Subcutaneous abdominal adipose tissue (tissue), 5 donors: Measurements from ENCODE around the gene SUCLG2.

Experiments used
- H3K27ac ChIP-seq: one replicate; pipeline ENCODE4 v1.7.0; 2013; ENCODE audit warnings: low read depth, mild to moderate bottlenecking, inconsistent platforms, low read length, moderate library complexity
- H3K27me3 ChIP-seq, 5 donors: one replicate each; pipeline ENCODE4 v1.7.0; 2013; ENCODE audit warnings: low read length in 5 of 5, inconsistent platforms in 1 of 5; ENCODE audit not compliant: control insufficient read depth in 5 of 5, insufficient read depth in 4 of 5
- H3K36me3 ChIP-seq, 5 donors: one replicate each; pipeline ENCODE4 v1.7.0; 2013; ENCODE audit warnings: low read length in 5 of 5; ENCODE audit not compliant: control insufficient read depth in 5 of 5, insufficient read depth in 5 of 5
- H3K4me1 ChIP-seq, 5 donors: one replicate each; pipeline ENCODE4 v1.7.0; 2013; ENCODE audit warnings: low read length in 5 of 5, mild to moderate bottlenecking in 3 of 5, moderate library complexity in 1 of 5; ENCODE audit not compliant: control insufficient read depth in 5 of 5, insufficient read depth in 5 of 5
- H3K4me3 ChIP-seq, 5 donors: one replicate each; pipeline ENCODE4 v1.7.0; 2013; ENCODE audit warnings: low read length in 5 of 5, low read depth in 1 of 5
- H3K9ac ChIP-seq, 5 donors: one replicate each; pipeline ENCODE4 v1.7.0; 2013; ENCODE audit warnings: low read length in 5 of 5, mild to moderate bottlenecking in 4 of 5, moderate library complexity in 3 of 5
- H3K9me3 ChIP-seq, 5 donors: one replicate each; pipeline ENCODE4 v1.7.0; 2013; ENCODE audit warnings: low read length in 5 of 5; ENCODE audit not compliant: control insufficient read depth in 5 of 5
- donor health status: healthy.
- donor health status: healthy.
- donor health status: healthy.
- donor health status: healthy.
- donor health status: healthy.

SUCLG2 gene

GRCh38 chr3:67529915-67530314 is 124.5 kb downstream of the SUCLG2 start:
- peaks cover 0 to 4% (median 0%) of the 10 kb centered on the region in 5 donors for H3K4me1 ChIP-seq
- no peak overlapping the region for H3K4me3 ChIP-seq
- H3K27me3 ChIP-seq: no peaks in the 10 kb centered on the region
- H3K36me3 ChIP-seq: peaks cover 9 to 26% (median 14%) of the 10 kb centered on the region in 5 donors
- H3K9me3 ChIP-seq: no peaks in the 10 kb centered on the region
- H3K9ac ChIP-seq: no peak overlapping the region
- H3K27ac ChIP-seq: no peak overlapping the region

DNA sequence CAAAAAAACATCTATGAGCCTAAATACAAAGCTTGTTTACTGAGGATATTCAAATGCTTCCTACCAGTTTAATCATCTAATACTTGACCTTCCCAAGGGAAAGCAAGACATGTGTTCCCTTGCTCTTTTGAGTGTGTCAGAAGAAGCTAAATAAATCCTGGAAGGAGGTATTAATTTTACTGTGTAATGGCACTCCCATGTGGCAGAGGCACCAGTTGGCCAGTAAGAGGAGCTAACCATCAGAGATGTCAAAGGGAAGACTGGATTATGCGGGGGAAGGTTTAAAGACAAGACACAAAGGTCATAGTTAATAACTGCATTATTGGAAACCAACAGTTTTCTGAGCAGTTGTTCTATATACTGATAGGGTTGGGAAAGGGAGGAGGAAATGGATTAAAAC is 125.1 kb downstream of the SUCLG2 start:
- H3K9me3 ChIP-seq: no peaks in the 10 kb centered on the region
- H3K27ac ChIP-seq: no peak overlapping the region
- H3K27me3 ChIP-seq: no peaks in the 10 kb centered on the region
- H3K4me1 ChIP-seq: peaks cover 0 to 4% (median 0%) of the 10 kb centered on the region in 5 donors
- H3K4me3 ChIP-seq: no peak overlapping the region
- no peak overlapping the region for H3K9ac ChIP-seq
- peaks cover 9 to 26% (median 14%) of the 10 kb centered on the region in 5 donors for H3K36me3 ChIP-seq

DNA sequence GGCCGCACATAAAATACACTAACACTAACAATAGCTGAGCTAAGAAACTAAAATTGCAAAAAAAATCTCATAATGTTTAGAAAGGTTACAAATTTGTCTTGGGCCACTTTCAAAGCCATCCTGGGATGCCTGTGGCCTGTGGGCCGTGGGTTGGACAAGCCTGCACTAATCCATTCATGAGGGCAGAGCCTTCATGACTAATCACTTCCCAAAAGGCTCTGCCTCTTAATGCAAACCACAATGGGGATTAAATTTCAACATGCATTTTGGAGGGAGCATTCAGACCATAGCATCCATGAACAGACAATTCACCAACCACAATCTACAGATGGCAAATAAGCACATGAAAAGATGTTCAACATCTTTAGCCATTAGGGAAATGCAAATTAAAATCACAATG is 128.2 kb downstream of the SUCLG2 start:
- no peaks in the 10 kb centered on the region for H3K27me3 ChIP-seq
- H3K36me3 ChIP-seq: peaks cover 9 to 26% (median 14%) of the 10 kb centered on the region in 5 donors
- H3K27ac ChIP-seq: no peak overlapping the region
- no peak overlapping the region for H3K9ac ChIP-seq
- peaks cover 0 to 2% (median 0%) of the 10 kb centered on the region in 5 donors for H3K4me1 ChIP-seq
- H3K9me3 ChIP-seq: no peaks in the 10 kb centered on the region
- no peak overlapping the region for H3K4me3 ChIP-seq

DNA sequence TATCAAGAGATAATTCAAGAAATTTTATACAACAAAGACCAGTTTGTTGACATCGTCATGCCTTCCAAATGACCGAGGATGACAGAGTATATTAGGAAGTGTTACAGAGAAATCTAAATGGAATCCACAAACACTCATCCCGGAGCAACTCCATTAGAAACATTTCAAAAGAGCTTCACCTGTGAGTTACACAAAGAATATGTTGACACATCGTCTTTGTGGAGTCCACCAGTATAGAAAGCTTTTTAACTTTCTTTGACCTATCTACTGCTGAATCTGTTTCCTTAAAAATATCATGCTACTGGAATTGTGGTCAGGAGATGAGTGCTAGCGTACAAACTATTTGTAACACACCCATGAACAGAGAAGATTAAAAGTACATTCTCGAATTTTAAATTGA is 130.4 kb downstream of the SUCLG2 start:
- H3K4me1 ChIP-seq: no peaks in the 10 kb centered on the region
- H3K9ac ChIP-seq: no peak overlapping the region
- H3K36me3 ChIP-seq: peaks cover 9 to 40% (median 14%) of the 10 kb centered on the region in 5 donors
- no peaks in the 10 kb centered on the region for H3K27me3 ChIP-seq
- H3K9me3 ChIP-seq: no peaks in the 10 kb centered on the region
- H3K27ac ChIP-seq: no peak overlapping the region
- no peak overlapping the region for H3K4me3 ChIP-seq

- no peak overlapping the region for H3K4me3 ChIP-seq
- no peaks in the 10 kb centered on the region for H3K27me3 ChIP-seq
- peaks cover 4 to 32% (median 8%) of the 10 kb centered on the region in 5 donors for H3K36me3 ChIP-seq
- H3K9me3 ChIP-seq: no peaks in the 10 kb centered on the region
- H3K9ac ChIP-seq: no peak overlapping the region
- no peak overlapping the region for H3K27ac ChIP-seq
- H3K4me1 ChIP-seq: no peaks in the 10 kb centered on the region
These were observed 132.3 kb downstream of the SUCLG2 start for GRCh38 chr3:67522081-67522480.

GRCh38 chr3:67521053-67521646 is 133.3 kb downstream of the SUCLG2 start:
- Histone ChIP-seq H3K9me3 (no peaks in the 10 kb centered on the region), H3K27me3 (no peaks in the 10 kb centered on the region), H3K4me1 (no peaks in the 10 kb centered on the region), H3K9ac (no peak overlapping the region), H3K4me3 (no peak overlapping the region), H3K36me3 (peaks cover 9 to 33% (median 12%) of the 10 kb centered on the region in 5 donors), H3K27ac (no peak overlapping the region)

GRCh38 chr3:67518236-67518635 is 136.2 kb downstream of the SUCLG2 start:
- Histone ChIP-seq H3K27ac (no peak overlapping the region), H3K4me3 (no peak overlapping the region), H3K9me3 (no peaks in the 10 kb centered on the region), H3K9ac (no peak overlapping the region), H3K27me3 (no peaks in the 10 kb centered on the region), H3K4me1 (no peaks in the 10 kb centered on the region), H3K36me3 (peaks cover 20 to 46% (median 22%) of the 10 kb centered on the region in 5 donors)

GRCh38 chr3:67517781-67518180 is 136.6 kb downstream of the SUCLG2 start:
- Histone ChIP-seq H3K27me3 (no peaks in the 10 kb centered on the region), H3K9me3 (no peaks in the 10 kb centered on the region)

GRCh38 chr3:67516496-67516895 is 137.9 kb downstream of the SUCLG2 start:
- Histone ChIP-seq H3K4me3 (no peak overlapping the region), H3K27me3 (no peaks in the 10 kb centered on the region), H3K9me3 (no peaks in the 10 kb centered on the region), H3K36me3 (peaks cover 20 to 50% (median 22%) of the 10 kb centered on the region in 5 donors), H3K27ac (no peak overlapping the region), H3K4me1 (no peaks in the 10 kb centered on the region), H3K9ac (no peak overlapping the region)

More at GRCh38 chr3:67517781-67518180, 136.6 kb downstream of the SUCLG2 start:
- H3K9ac ChIP-seq: no peak overlapping the region
- no peaks in the 10 kb centered on the region for H3K4me1 ChIP-seq
- H3K4me3 ChIP-seq: no peak overlapping the region
- peaks cover 20 to 50% (median 22%) of the 10 kb centered on the region in 5 donors for H3K36me3 ChIP-seq
- H3K27ac ChIP-seq: no peak overlapping the region

- Histone ChIP-seq H3K9me3 (no peaks in the 10 kb centered on the region), H3K36me3 (peaks cover 20 to 50% (median 22%) of the 10 kb centered on the region in 5 donors), H3K9ac (no peak overlapping the region), H3K4me1 (no peaks in the 10 kb centered on the region), H3K27me3 (no peaks in the 10 kb centered on the region), H3K4me3 (no peak overlapping the region), H3K27ac (no peak overlapping the region)
These were observed 138.6 kb downstream of the SUCLG2 start for GRCh38 chr3:67515778-67516177.
